Mesothelial cell of epicardium (in vitro differentiated cells): Measurements from ENCODE around the gene NUTF2. TPM values are rescaled to one million over a fixed set of nuclear protein-coding genes. Genes with fewer than 3 reads are reported as not detected.
A peak's percentile ranks its signal among the peaks of the same experiment; 100 is the strongest.

Experiments used
- DNase-seq, 2 experiments: peaks; one replicate each; pipeline ENCODE4 v3.0.0; 2021; ENCODE audit warnings: low spot score in 2 of 2; ENCODE audit not compliant: unreplicated experiment in 2 of 2
- H3K27ac Mint-ChIP-seq: 2 replicates; pipeline ENCODE4 v1.8.0; 2021; ENCODE audit warnings: mixed read lengths
- H3K27me3 Mint-ChIP-seq: 2 replicates; pipeline ENCODE4 v1.8.0; 2021; ENCODE audit warnings: low read depth, mixed read lengths
- H3K36me3 Mint-ChIP-seq: 2 replicates; pipeline ENCODE4 v1.8.0; 2021; ENCODE audit warnings: mixed read lengths
- H3K4me1 Mint-ChIP-seq: 2 replicates; pipeline ENCODE4 v1.8.0; 2021; ENCODE audit warnings: mixed read lengths
- H3K4me3 Mint-ChIP-seq: 2 replicates; pipeline ENCODE4 v1.8.0; 2021; ENCODE audit warnings: mild to moderate bottlenecking, moderate library complexity, mixed read lengths
- H3K9me3 Mint-ChIP-seq: 2 replicates; pipeline ENCODE4 v1.8.0; 2021; ENCODE audit warnings: mixed read lengths
- total RNA-seq: library from RNA; stranded (reverse); gene quantifications from 3 replicates; pipeline ENCODE4 v1.2.1, GENCODE V29; 2021
- TF ChIP-seq, protein P1 (sequence below): fragments of 200-600 bp; sonication (generic); IDR thresholded peaks from one replicate; pipeline ENCODE4 v1.5.0; 2021; ENCODE audit warnings: antibody characterized with exemption; ENCODE audit not compliant: unreplicated experiment

The NUTF2 gene
- total RNA-seq, 1 donor from 2014 or later: 130 TPM

DNA sequence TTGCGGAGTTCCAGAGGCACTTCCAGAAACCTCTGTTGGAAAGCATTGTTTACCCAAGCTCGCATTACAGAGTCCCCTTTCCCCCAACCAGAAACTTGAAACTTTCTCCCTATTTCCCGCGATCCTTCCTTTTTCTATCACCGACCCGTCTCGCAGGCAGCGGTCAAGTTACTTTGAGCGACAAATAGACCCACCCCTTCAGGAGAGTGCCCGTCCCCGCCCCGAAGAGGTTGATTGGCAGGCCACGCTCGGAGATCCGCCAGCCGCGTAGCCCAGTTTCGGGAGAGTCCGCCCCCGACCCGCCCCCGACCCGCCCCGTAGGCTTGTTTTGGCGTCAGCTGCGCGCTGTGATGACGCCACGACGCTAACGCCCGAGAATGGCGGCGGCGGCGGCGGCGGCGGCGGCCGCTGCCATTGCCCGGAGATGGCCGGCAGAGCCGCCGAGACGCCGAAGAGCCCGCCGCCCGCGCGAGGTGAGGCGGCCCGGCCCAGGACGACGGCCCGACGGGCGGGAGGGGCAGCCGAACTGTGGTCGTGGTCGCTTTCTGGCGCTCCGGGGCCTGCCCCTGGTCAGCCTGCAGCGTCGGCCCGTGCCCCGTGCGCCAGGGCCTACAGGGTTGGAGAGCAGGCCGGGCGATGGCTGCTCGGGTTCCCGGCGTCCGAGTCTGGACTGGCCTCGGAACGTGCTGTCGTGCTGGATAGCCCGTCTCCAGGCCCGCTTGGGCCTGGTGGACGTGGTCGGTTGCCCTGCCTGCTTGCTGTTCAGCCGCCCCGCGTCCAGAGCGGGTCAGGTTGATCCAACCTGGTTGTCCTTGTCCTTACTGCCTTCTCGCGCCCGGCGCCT is 46.4 kb downstream of the NUTF2 start, which contains the start of gene PSKH1:
PSKH1 (plus strand) TSS at position 356 of the 844 bp plus-strand sequence. CDS start 15,496 bp downstream, outside the sequence.
- TF ChIP-seq, protein P1, sequence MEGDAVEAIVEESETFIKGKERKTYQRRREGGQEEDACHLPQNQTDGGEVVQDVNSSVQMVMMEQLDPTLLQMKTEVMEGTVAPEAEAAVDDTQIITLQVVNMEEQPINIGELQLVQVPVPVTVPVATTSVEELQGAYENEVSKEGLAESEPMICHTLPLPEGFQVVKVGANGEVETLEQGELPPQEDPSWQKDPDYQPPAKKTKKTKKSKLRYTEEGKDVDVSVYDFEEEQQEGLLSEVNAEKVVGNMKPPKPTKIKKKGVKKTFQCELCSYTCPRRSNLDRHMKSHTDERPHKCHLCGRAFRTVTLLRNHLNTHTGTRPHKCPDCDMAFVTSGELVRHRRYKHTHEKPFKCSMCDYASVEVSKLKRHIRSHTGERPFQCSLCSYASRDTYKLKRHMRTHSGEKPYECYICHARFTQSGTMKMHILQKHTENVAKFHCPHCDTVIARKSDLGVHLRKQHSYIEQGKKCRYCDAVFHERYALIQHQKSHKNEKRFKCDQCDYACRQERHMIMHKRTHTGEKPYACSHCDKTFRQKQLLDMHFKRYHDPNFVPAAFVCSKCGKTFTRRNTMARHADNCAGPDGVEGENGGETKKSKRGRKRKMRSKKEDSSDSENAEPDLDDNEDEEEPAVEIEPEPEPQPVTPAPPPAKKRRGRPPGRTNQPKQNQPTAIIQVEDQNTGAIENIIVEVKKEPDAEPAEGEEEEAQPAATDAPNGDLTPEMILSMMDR: no peak
- no peaks in the 10 kb centered on the region for H3K27me3 Mint-ChIP-seq
- peak within 1 kb of the TSS; percentile 99 for H3K27ac Mint-ChIP-seq
- peaks cover 17% of the 10 kb centered on the region for H3K4me1 Mint-ChIP-seq
- no peaks in the 10 kb centered on the region for H3K9me3 Mint-ChIP-seq
- no peaks in the 10 kb centered on the region for H3K36me3 Mint-ChIP-seq
- peak within 1 kb of the TSS; percentile 98 for H3K4me3 Mint-ChIP-seq
- peak; percentile 91 to 95 for DNase-seq

DNA sequence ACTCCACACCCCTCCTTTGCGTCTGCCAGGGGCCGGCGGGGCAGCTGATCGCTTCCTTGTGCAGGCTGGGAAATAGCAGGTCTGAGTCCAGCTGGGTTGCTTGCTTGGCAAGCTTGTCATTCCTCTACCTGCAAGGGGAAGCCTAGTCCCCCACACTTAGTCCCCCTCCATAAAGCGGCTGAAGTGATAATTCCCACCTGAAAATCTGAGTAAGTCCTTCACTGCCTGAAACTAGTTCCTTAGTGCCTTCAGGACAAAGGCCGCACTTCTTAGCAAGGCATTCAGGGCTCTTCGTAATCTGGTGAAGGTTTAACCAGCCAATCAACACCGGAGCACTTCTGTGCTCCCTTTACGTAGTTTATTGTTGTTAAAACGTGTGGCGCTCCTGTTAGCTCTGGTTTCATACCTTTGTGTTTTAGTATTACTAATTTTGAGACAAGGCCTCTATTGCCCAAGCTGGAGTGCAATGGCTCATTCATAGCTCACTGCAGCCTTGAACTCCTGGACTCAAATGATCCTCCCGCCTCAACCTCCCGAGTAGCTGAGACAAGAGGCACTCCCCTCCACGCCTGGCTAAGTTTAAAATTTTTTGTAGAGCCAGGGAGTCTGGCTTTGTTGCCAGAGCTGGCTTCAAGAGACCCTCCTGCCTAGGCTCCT is 47.1 kb downstream of the NUTF2 start:
- H3K27ac Mint-ChIP-seq: peak overlapping the region; percentile 99
- TF ChIP-seq, protein P1: no peak
- no peak for DNase-seq
- peak overlapping the region; percentile 98 for H3K4me3 Mint-ChIP-seq
- H3K36me3 Mint-ChIP-seq: no peaks in the 10 kb centered on the region
- H3K4me1 Mint-ChIP-seq: peaks cover 17% of the 10 kb centered on the region
- no peaks in the 10 kb centered on the region for H3K9me3 Mint-ChIP-seq
- H3K27me3 Mint-ChIP-seq: no peaks in the 10 kb centered on the region

DNA sequence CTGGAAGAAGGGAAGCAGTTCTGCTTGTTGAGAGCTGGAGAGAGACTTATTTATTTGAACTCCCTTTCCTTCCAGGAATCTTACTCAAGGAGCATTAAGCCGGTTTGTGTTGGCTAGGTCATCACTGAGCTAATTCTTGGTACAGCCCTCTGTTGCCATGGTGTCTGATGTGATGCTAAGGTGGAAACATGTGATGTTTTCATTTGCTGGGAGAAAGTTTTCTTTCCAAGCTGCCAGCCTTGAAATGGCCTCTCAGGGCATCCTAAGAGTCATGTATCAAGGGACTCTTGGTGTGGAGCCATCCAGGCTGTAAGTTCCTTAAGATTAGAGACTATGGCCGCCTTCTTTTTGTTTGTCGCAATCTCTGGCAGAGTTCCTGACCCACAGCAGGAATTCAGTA is 50.5 kb downstream of the NUTF2 start:
- TF ChIP-seq, protein P1: no peak
- H3K4me1 Mint-ChIP-seq: peaks cover 17% of the 10 kb centered on the region
- H3K27ac Mint-ChIP-seq: no peak overlapping the region

DNA sequence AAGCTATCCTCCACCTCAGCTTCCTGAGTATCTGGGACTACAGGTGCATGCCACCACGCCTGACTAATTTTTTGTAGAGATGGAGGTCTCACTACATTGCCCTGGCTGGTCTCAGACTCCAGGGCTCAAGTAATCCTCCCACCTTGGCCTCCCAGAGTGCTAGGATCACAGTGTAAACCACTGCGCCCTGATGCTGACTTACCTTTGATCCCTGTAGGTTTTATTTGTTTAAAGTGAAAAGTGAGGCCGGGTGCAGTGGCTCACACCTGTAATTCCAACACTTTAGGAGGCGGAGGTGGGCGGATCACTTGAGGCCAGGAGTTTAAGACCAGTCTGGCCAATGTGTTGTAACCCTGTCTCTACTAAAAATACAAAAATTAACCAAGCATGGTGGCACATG is 55.0 kb downstream of the NUTF2 start:
- H3K9me3 Mint-ChIP-seq: no peaks in the 10 kb centered on the region
- H3K36me3 Mint-ChIP-seq: peaks cover 10% of the 10 kb centered on the region
- no peaks in the 10 kb centered on the region for H3K27me3 Mint-ChIP-seq
- no peak for DNase-seq
- TF ChIP-seq, protein P1: no peak
- no peak overlapping the region for H3K4me3 Mint-ChIP-seq
- H3K4me1 Mint-ChIP-seq: no peaks in the 10 kb centered on the region
- H3K27ac Mint-ChIP-seq: no peak overlapping the region

More for the DNA sequence above, 50.5 kb downstream of the NUTF2 start:
- Mint-ChIP-seq H3K27me3 (no peaks in the 10 kb centered on the region), H3K9me3 (no peaks in the 10 kb centered on the region), H3K36me3 (peaks cover 3% of the 10 kb centered on the region), H3K4me3 (no peak overlapping the region)
- DNase-seq: no peak

DNA sequence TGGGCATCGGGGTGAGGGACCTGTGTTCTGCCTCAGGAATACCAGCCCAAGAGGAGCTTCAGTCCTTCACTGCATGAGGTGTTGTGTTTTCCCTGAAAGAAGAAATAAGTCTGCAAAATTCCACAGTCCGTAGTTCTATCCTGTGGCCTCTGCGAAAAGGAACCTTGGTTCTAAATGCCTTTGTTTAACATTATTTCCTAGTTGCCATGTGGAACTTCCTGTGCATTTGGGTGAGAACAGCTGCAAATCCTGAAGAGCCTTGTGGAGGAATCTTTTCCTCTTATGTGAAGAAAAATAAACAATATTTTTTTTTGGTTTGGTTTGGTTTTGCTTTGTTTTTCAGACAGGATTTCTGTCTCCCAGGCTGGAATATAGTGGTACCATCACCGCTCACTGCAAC is 56.1 kb downstream of the NUTF2 start:
- H3K36me3 Mint-ChIP-seq: peaks cover 10% of the 10 kb centered on the region
- no peak for DNase-seq
- no peaks in the 10 kb centered on the region for H3K4me1 Mint-ChIP-seq
- no peak overlapping the region for H3K4me3 Mint-ChIP-seq
- H3K27ac Mint-ChIP-seq: no peak overlapping the region
- no peaks in the 10 kb centered on the region for H3K9me3 Mint-ChIP-seq
- TF ChIP-seq, protein P1: no peak
- H3K27me3 Mint-ChIP-seq: no peaks in the 10 kb centered on the region
